DND-41 (cell line): ENCODE results near the gene MARCHF10.
A peak's percentile ranks its signal among the peaks of the same experiment; 100 is the strongest.

ENCODE experiments used
- ATAC-seq: fragments of 200-7000 bp; cut with Tn5 transposase; 3 replicates; pipeline ENCODE4 v1.9.1; 2021; ENCODE audit warnings: low read depth; ENCODE audit not compliant: insufficient read depth
- DNase-seq: peaks from one replicate; pipeline ENCODE4 v3.0.0-alpha.2; 2020
- H2AFZ ChIP-seq: 2 replicates; pipeline ENCODE4 v1.6.0; 2012; ENCODE audit warnings: low read depth, low read length
- H3K27ac ChIP-seq: 2 replicates; pipeline ENCODE4 v1.5.1; 2012; ENCODE audit warnings: low read length, inconsistent platforms
- H3K27me3 ChIP-seq: fragments of 200-600 bp; sonication (generic); 2 replicates; pipeline ENCODE4 v1.6.0; 2012; ENCODE audit warnings: low read length, mild to moderate bottlenecking, inconsistent platforms; ENCODE audit not compliant: insufficient read depth, poor library complexity
- H3K36me3 ChIP-seq: 2 replicates; pipeline ENCODE4 v1.5.1; 2012; ENCODE audit warnings: low read length, inconsistent platforms; ENCODE audit not compliant: insufficient read depth
- H3K4me1 ChIP-seq: 2 replicates; pipeline ENCODE4 v1.5.1; 2012; ENCODE audit warnings: mild to moderate bottlenecking, low read length; ENCODE audit not compliant: insufficient read depth
- H3K4me2 ChIP-seq: 2 replicates; pipeline ENCODE4 v1.6.0; 2012; ENCODE audit warnings: mild to moderate bottlenecking, moderate library complexity, low read length, inconsistent platforms; ENCODE audit not compliant: insufficient read depth
- H3K4me3 ChIP-seq, 2 experiments: fragments of 200-600 bp in 1 of 2; shearing (Covaris generic) in 1 of 2; 2 replicates each; pipeline ENCODE4 v1.5.1; 2012 to 2016; ENCODE audit warnings: inconsistent platforms in 2 of 2, low read length in 2 of 2, mild to moderate bottlenecking in 2 of 2, low read depth in 1 of 2, moderate library complexity in 1 of 2
- H3K79me2 ChIP-seq: 2 replicates; pipeline ENCODE4 v1.6.0; 2012; ENCODE audit warnings: low read length, inconsistent platforms; ENCODE audit not compliant: insufficient read depth
- H3K9ac ChIP-seq: 2 replicates; pipeline ENCODE4 v1.6.0; 2012; ENCODE audit warnings: low read depth, mild to moderate bottlenecking, inconsistent platforms, low read length, moderate library complexity
- H3K9me3 ChIP-seq: 2 replicates; pipeline ENCODE4 v1.5.1; 2012; ENCODE audit warnings: low read length, moderate library complexity, mild to moderate bottlenecking, inconsistent platforms; ENCODE audit not compliant: insufficient read depth, severe bottlenecking
- H4K20me1 ChIP-seq: 2 replicates; pipeline ENCODE4 v1.6.0; 2012; ENCODE audit warnings: low read length; ENCODE audit not compliant: insufficient read depth
- CTCF ChIP-seq: IDR thresholded peaks from 2 replicates; pipeline ENCODE4 v1.5.1; 2012; ENCODE audit warnings: borderline replicate concordance, low read length, moderate library complexity, mild to moderate bottlenecking; ENCODE audit not compliant: poor library complexity, severe bottlenecking; ENCODE audit errors: extremely low read depth
- EZH2 ChIP-seq: IDR thresholded peaks from 3 replicates; pipeline ENCODE4 v1.6.1; 2012; ENCODE audit warnings: borderline replicate concordance, low read depth, mild to moderate bottlenecking, moderate library complexity, low read length, inconsistent platforms; ENCODE audit not compliant: severe bottlenecking

Gene MARCHF10

GRCh38 chr17:62705778-62706597 is 102.1 kb downstream of the MARCHF10 start:
- ATAC-seq (no peak), DNase-seq (no peak)
- H3K4me2 ChIP-seq: no peak overlapping the region
- peaks cover 13% of the 10 kb centered on the region for H3K4me1 ChIP-seq
- no peaks in the 10 kb centered on the region for H4K20me1 ChIP-seq
- no peak overlapping the region for H3K4me3 ChIP-seq
- H3K9ac ChIP-seq: no peak overlapping the region
- H3K27ac ChIP-seq: no peak overlapping the region
- no peaks in the 10 kb centered on the region for H3K36me3 ChIP-seq
- H3K79me2 ChIP-seq: no peaks in the 10 kb centered on the region
- no peaks in the 10 kb centered on the region for H3K9me3 ChIP-seq
- no peak overlapping the region for H2AFZ ChIP-seq
- peaks cover 24% of the 10 kb centered on the region for H3K27me3 ChIP-seq
- TF ChIP-seq EZH2 (no peak), CTCF (no peak)

DNA sequence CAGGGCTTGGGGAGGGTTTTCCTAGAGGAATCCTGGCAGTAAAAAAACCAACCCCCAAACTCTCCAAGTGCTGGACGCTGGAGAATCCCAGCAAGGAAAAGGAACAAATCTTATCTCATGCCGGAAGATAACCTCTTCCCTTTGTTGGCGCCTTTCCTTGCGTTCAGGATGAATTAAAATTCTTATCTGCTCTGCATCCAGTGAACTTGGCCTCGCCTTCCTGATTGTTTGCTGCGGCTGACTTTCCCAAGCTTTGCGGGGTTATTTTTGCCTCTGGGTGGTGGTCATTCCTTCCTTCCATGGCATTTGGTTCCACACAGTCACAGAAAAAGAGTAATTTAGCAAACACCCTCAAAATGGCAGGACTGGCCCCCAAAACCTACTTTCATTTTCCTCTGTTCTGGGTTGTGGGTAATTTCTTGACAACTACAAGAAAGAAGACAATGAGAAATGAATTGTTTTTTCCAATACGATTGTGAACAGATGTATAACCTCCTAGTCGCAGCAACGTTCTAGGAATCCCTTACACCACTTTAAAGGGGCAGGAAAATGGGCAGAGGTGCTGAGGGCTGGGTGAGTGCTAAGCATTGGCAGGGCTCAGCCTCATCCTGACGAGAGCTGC is 102.8 kb downstream of the MARCHF10 start:
- Histone ChIP-seq H3K4me2 (no peak overlapping the region), H4K20me1 (no peaks in the 10 kb centered on the region), H3K9me3 (no peaks in the 10 kb centered on the region), H3K9ac (no peak overlapping the region), H2AFZ (no peak overlapping the region), H3K4me3 (no peak overlapping the region), H3K79me2 (no peaks in the 10 kb centered on the region), H3K27me3 (peaks cover 24% of the 10 kb centered on the region), H3K27ac (no peak overlapping the region), H3K4me1 (peaks cover 13% of the 10 kb centered on the region), H3K36me3 (no peaks in the 10 kb centered on the region)
- TF ChIP-seq EZH2: no peak
- TF ChIP-seq CTCF: no peak
- no peak for ATAC-seq
- no peak for DNase-seq

- Histone ChIP-seq H3K4me2 (peak overlapping the region; percentile 64), H3K9me3 (no peaks in the 10 kb centered on the region), H3K79me2 (no peaks in the 10 kb centered on the region), H2AFZ (0 out of 2 replicates have a peak overlapping the region, but pooled peaks have one; percentile 64), H3K4me1 (peaks cover 13% of the 10 kb centered on the region), H4K20me1 (no peaks in the 10 kb centered on the region), H3K36me3 (no peaks in the 10 kb centered on the region), H3K27me3 (peaks cover 24% of the 10 kb centered on the region), H3K27ac (no peak overlapping the region), H3K4me3 (peak overlapping the region in 1 of 2 experiments; percentile 53; a peak in 3 of 4 replicates), H3K9ac (peak overlapping the region; percentile 49; the same call in 1 of the 2 replicates)
- TF ChIP-seq CTCF (no peak), EZH2 (peak; percentile 42)
- no peak for DNase-seq
- no peak for ATAC-seq
Measured at GRCh38 chr17:62704381-62704971, 103.6 kb downstream of the MARCHF10 start.
